Heart left ventricle (tissue), 13 donors: ENCODE results near the gene ZNF816.

ENCODE experiments used
- POLR2A ChIP-seq, 2 donors: fragments of 450-650 bp; IDR thresholded peaks; one replicate each; pipeline ENCODE4 v1.6.1; 2017; ENCODE audit warnings: antibody characterized with exemption in 2 of 2, mild to moderate bottlenecking in 2 of 2, moderate library complexity in 2 of 2
- TF ChIP-seq, protein P1 (sequence below), 12 donors: fragments of 200-600 bp; sonication (generic) in 4 of 12; IDR thresholded peaks; one replicate each; pipeline versions ENCODE4 v1.5.0 to v1.8.0; 2018 to 2022; ENCODE audit warnings: antibody characterized with exemption in 12 of 12, mild to moderate bottlenecking in 5 of 12
- donor health status: ischemic (EF 13 %, LVEDD 7.1; RV severe dilation, severe dysfunction).
- donor health status: DM: no; HTN: yes; CAD: no.
- donor health status: DM: no; HTN: no; CAD: no.
- donor health status: ischemic (EF 25% LVEDD 6.9; RV normal size, moderate dysfunction).
- donor health status: ischemic (EF 25% LVEDD 5.7; RV mildly dilated, moderate dysfunction).
- donor health status: ischemic (EF 35%, LVEDD 5.7; RV mildly dilated, moderate dysfunction).
- donor health status: nonischemic (EF 11% LVEDD 7.7; RV severe dilation, severe dysfunction).
- donor health status: DM: yes; HTN: yes; CAD: no.
- donor health status: PGD.
- donor health status: ischemic (EF 29% LVEDD 5.4; RV normal size, mild dysfunction).
- donor health status: nonischemic (EF 23%, LVEDD 6.1; RV moderate dilation, normal function).

DNA sequence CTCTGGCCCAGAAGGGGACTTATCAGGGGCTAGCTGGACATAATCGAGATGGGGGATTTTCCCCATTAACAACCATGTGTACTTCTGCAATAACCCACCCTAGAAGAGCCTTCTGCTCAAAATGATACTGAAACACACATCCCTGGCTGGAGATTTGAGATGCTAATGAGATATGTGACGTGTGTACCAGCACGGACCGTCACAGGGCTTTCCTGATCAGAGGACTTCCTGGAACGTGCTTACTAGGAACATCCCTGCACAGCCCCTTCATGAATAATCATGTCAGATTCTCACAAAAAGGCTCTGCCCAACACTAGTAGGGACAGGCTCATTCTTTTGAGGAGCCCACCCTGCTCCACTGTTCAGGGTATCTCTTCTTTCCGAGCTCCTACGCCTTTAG is 44.5 kb upstream of the ZNF816 start:
- TF ChIP-seq, protein P1, sequence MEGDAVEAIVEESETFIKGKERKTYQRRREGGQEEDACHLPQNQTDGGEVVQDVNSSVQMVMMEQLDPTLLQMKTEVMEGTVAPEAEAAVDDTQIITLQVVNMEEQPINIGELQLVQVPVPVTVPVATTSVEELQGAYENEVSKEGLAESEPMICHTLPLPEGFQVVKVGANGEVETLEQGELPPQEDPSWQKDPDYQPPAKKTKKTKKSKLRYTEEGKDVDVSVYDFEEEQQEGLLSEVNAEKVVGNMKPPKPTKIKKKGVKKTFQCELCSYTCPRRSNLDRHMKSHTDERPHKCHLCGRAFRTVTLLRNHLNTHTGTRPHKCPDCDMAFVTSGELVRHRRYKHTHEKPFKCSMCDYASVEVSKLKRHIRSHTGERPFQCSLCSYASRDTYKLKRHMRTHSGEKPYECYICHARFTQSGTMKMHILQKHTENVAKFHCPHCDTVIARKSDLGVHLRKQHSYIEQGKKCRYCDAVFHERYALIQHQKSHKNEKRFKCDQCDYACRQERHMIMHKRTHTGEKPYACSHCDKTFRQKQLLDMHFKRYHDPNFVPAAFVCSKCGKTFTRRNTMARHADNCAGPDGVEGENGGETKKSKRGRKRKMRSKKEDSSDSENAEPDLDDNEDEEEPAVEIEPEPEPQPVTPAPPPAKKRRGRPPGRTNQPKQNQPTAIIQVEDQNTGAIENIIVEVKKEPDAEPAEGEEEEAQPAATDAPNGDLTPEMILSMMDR (IDR thresholded peaks at IDR 0.05), result no peak
- no peak for TF ChIP-seq POLR2A (IDR thresholded peaks at IDR 0.05)
